GM12878 (cell line): Measurements from ENCODE around the gene USP2. TPM values are rescaled to one million over a fixed set of nuclear protein-coding genes. Genes with fewer than 3 reads are reported as not detected.

ENCODE experiments used
- HSF1 ChIP-seq: fragments of 150-350 bp; IDR thresholded peaks from 2 replicates; pipeline ENCODE4 v1.6.1; 2014; ENCODE audit warnings: mild to moderate bottlenecking, low read depth, low read length
- PKNOX1 ChIP-seq: fragments of 450-650 bp; IDR thresholded peaks from 2 replicates; pipeline ENCODE4 v1.6.1; 2016; ENCODE audit warnings: mild to moderate bottlenecking
- TCF3 ChIP-seq: IDR thresholded peaks from 2 replicates; pipeline ENCODE4 v1.6.1; 2012; ENCODE audit warnings: low read depth, mild to moderate bottlenecking, low read length, borderline replicate concordance; ENCODE audit not compliant: insufficient read depth
- polyA plus RNA-seq, 11 experiments: library from polyadenylated mRNA; depleted of rRNA in 4 of 11; unstranded in 6 of 11; stranded (reverse) in 5 of 11; fragments of >200 nt; fragmentation: Nextera tagmentation in 4 of 11; fragmentation: Illumina TruSeq in 1 of 11; extraction: Ambion mirVana in 4 of 11; extraction: Trizol in 1 of 11; gene quantifications; 1 replicate in 1 of 11; 2 replicates in 10 of 11; pipeline versions ENCODE4 v1.2.1 to v1.2.3, GENCODE V29; 2011 to 2016; ENCODE audit warnings: inconsistent platforms in 2 of 11, missing spikeins in 2 of 11, low read depth in 1 of 11
- total RNA-seq, 4 experiments: library from RNA; depleted of rRNA in 3 of 4; stranded (reverse); fragments of >200 nt in 3 of 4; fragmentation: Illumina TruSeq in 1 of 4; extraction: Trizol in 1 of 4; gene quantifications; 2 replicates each; pipeline versions ENCODE4 v1.2.1 to v1.2.3, GENCODE V29; 2013 to 2021
- TF ChIP-seq, protein P1 (sequence below): fragments of 450-650 bp; IDR thresholded peaks from 2 replicates; pipeline ENCODE4 v1.6.1; 2016; ENCODE audit warnings: mild to moderate bottlenecking, moderate library complexity, borderline replicate concordance

Gene USP2
- total and polyA plus RNA-seq, 10 of the 15 experiments (the other 5 are each of a cell fraction or from before 2014, with no cell fraction given), result 0.03 to 0.13 (median 0.06) TPM; not detected in 4

GRCh38 chr11:119315131-119316015, 66.1 kb downstream of the USP2 start (continued):
- TF ChIP-seq, protein P1, sequence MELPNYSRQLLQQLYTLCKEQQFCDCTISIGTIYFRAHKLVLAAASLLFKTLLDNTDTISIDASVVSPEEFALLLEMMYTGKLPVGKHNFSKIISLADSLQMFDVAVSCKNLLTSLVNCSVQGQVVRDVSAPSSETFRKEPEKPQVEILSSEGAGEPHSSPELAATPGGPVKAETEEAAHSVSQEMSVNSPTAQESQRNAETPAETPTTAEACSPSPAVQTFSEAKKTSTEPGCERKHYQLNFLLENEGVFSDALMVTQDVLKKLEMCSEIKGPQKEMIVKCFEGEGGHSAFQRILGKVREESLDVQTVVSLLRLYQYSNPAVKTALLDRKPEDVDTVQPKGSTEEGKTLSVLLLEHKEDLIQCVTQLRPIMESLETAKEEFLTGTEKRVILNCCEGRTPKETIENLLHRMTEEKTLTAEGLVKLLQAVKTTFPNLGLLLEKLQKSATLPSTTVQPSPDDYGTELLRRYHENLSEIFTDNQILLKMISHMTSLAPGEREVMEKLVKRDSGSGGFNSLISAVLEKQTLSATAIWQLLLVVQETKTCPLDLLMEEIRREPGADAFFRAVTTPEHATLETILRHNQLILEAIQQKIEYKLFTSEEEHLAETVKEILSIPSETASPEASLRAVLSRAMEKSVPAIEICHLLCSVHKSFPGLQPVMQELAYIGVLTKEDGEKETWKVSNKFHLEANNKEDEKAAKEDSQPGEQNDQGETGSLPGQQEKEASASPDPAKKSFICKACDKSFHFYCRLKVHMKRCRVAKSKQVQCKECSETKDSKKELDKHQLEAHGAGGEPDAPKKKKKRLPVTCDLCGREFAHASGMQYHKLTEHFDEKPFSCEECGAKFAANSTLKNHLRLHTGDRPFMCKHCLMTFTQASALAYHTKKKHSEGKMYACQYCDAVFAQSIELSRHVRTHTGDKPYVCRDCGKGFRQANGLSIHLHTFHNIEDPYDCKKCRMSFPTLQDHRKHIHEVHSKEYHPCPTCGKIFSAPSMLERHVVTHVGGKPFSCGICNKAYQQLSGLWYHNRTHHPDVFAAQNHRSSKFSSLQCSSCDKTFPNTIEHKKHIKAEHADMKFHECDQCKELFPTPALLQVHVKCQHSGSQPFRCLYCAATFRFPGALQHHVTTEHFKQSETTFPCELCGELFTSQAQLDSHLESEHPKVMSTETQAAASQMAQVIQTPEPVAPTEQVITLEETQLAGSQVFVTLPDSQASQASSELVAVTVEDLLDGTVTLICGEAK, result peak; percentile 46; the same call in 1 of the 2 replicates
- no peak for TF ChIP-seq HSF1
- TF ChIP-seq TCF3, result peak; percentile 66; the same call in 1 of the 2 replicates
- peak; percentile 22; the same call in 1 of the 2 replicates for TF ChIP-seq PKNOX1
